ENCODE data around the gene ZDHHC3.

- TF ChIP-seq CTCF (IDR thresholded peaks at IDR 0.05; ENCODE audit: low read depth, low read length, missing input control) (no peak), RAD21 (IDR thresholded peaks at IDR 0.05) (no peak), ZBTB33 (IDR thresholded peaks at IDR 0.05) (no peak), FOXA1 (IDR thresholded peaks at IDR 0.05) (no peak), TAF1 (conservative IDR thresholded peaks at IDR 0.05) (no peak)
These were observed 25.7 kb downstream of the ZDHHC3 start for GRCh38 chr3:44950275-44950734.

Data from liver (tissue), 3 donors.